Measurements from ENCODE around the gene PLPP1.

- TF ChIP-seq CTCF (IDR thresholded peaks at IDR 0.05) (no peak), POLR2A (IDR thresholded peaks at IDR 0.05) (no peak)
Measured at GRCh38 chr5:55421074-55421529, 113.7 kb downstream of the PLPP1 start.
